ENCODE results near the gene ICA1L.

GRCh38 chr2:202824901-202825300 lies 46.7 kb downstream of the ICA1L start:
- no peak for TF ChIP-seq POLR2A (IDR thresholded peaks at IDR 0.05)
- no peak for TF ChIP-seq POLR2AphosphoS5 (IDR thresholded peaks at IDR 0.05)
- TF ChIP-seq CTCF (IDR thresholded peaks at IDR 0.05): no peak

Measured in stomach (tissue), 4 donors.